Cardiac muscle cell (in vitro differentiated cells and primary cell): ENCODE data around the gene CCL22. TPM values are rescaled to one million over a fixed set of nuclear protein-coding genes. Genes with fewer than 3 reads are reported as not detected.

ENCODE experiments used
- DNase-seq, 2 donors: peaks; one replicate each; pipeline versions ENCODE4 v3.0.0 to v3.0.0-alpha.2; 2010 to 2017; ENCODE audit warnings: low read depth in 1 of 2, low spot score in 1 of 2
- H3K27ac ChIP-seq: fragments of 200-600 bp; sonication (generic); 2 replicates; pipeline ENCODE4 v1.5.1; 2016
- H3K27me3 ChIP-seq: fragments of 200-600 bp; sonication (generic); 2 replicates; pipeline ENCODE4 v1.6.0; 2016; ENCODE audit warnings: control low read depth
- H3K36me3 ChIP-seq: fragments of 200-600 bp; sonication (generic); 2 replicates; pipeline ENCODE4 v1.5.1; 2016; ENCODE audit warnings: control low read depth
- H3K4me1 ChIP-seq: fragments of 200-600 bp; sonication (generic); 2 replicates; pipeline ENCODE4 v1.8.1; 2017; ENCODE audit warnings: low read depth, mild to moderate bottlenecking, mixed run types
- H3K4me3 ChIP-seq: fragments of 200-600 bp; sonication (generic); 2 replicates; pipeline ENCODE4 v1.5.1; 2016; ENCODE audit warnings: mild to moderate bottlenecking
- H3K9me3 ChIP-seq: fragments of 200-600 bp; sonication (generic); 2 replicates; pipeline ENCODE4 v1.5.1; 2017; ENCODE audit warnings: low read depth, mild to moderate bottlenecking, control low read depth
- polyA plus RNA-seq: library from polyadenylated mRNA; unstranded; fragments of >200 nt; fragmentation: Nextera tagmentation; extraction: Ambion mirVana; gene quantifications from 2 replicates; pipeline ENCODE4 v1.2.1, GENCODE V29; 2016
- total RNA-seq: library from RNA; depleted of rRNA; stranded (reverse); fragments of >200 nt; gene quantifications from 2 replicates; pipeline ENCODE4 v1.2.3, GENCODE V29; 2016
- TF ChIP-seq, protein P1 (sequence below): IDR thresholded peaks from 2 replicates; pipeline ENCODE4 v1.5.1; 2012; ENCODE audit warnings: low read depth, mild to moderate bottlenecking, low read length

The CCL22 gene
- total and polyA plus RNA-seq, 2 experiments from 2014 or later = 0.09 to 0.56 TPM

DNA sequence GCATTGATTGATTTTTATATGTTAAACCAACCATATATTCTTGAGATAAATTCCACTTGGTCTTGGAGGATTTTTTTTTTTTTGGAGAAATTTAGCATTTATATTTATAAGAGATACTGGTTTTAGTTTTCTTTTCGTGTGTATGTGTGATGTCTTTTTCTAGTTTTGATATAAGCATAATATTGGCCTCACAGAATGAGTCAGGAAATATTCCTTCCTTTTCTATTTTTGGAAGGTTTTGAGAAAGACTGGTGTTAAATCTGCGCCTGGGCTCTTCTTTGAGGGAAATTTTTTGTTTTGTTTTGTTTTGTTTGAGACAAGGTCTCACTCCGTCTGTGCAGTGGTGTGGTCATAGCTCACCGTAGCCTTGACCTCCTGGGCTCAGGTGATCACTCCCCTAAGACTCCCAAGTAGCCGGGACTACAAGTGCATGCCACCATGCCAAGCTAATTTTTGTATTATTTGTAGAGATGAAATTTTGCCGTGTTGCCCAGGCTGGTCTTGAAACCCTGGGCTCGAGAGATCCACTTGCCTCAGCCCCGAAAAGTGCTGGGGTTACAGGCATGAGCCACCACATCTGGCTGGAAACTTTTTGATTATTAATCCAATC, 28.8 kb upstream of the CCL22 start:
- Histone ChIP-seq H3K4me3 (no peak overlapping the region), H3K27ac (no peak overlapping the region), H3K36me3 (no peaks in the 10 kb centered on the region), H3K9me3 (no peaks in the 10 kb centered on the region), H3K4me1 (no peaks in the 10 kb centered on the region), H3K27me3 (no peaks in the 10 kb centered on the region)
- DNase-seq = no peak
- TF ChIP-seq, protein P1, sequence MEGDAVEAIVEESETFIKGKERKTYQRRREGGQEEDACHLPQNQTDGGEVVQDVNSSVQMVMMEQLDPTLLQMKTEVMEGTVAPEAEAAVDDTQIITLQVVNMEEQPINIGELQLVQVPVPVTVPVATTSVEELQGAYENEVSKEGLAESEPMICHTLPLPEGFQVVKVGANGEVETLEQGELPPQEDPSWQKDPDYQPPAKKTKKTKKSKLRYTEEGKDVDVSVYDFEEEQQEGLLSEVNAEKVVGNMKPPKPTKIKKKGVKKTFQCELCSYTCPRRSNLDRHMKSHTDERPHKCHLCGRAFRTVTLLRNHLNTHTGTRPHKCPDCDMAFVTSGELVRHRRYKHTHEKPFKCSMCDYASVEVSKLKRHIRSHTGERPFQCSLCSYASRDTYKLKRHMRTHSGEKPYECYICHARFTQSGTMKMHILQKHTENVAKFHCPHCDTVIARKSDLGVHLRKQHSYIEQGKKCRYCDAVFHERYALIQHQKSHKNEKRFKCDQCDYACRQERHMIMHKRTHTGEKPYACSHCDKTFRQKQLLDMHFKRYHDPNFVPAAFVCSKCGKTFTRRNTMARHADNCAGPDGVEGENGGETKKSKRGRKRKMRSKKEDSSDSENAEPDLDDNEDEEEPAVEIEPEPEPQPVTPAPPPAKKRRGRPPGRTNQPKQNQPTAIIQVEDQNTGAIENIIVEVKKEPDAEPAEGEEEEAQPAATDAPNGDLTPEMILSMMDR = no peak

DNA sequence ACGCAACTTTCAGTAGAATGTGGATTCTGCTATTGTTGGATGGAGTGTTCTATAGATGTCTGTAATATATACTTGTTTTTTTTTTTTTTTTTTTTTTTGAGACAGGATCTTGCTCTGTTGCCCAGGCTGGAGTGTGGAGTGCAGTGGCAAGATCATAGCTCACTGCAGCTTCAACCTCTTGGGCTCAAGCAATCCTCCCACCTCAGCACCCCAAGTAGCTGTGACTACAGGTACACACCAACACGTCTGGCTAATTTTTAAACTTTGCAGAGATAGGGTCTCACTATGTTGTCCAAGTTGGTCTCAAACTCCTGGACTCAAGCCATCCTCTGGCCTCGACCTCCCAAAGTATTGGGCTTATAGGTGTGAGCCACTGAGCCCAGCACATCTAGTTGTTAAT, 27.2 kb upstream of the CCL22 start:
- no peak overlapping the region for H3K4me3 ChIP-seq
- H3K36me3 ChIP-seq = no peaks in the 10 kb centered on the region
- TF ChIP-seq, protein P1 = no peak

DNA sequence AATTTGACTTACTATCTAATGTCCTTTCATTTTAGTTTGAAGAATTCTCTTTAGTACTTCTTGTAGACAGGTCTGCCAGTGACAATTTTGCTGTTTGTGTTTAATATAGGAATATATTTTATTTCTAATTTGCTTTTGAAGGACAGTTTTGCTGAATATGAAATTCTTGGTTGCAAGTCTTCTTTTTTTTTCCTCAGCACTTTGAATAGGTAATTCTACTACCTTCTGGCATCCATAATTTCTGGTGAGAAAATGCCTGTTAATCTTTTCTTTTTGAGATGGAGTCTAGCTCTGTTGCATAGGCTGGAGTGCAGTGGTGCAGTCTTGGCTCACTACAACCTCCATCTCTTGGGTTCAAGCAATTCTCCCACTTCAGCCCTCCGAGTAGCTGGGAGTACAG, 25.2 kb upstream of the CCL22 start:
- Histone ChIP-seq H3K4me1 (no peaks in the 10 kb centered on the region), H3K27ac (no peak overlapping the region), H3K9me3 (no peaks in the 10 kb centered on the region), H3K4me3 (no peak overlapping the region), H3K27me3 (no peaks in the 10 kb centered on the region), H3K36me3 (no peaks in the 10 kb centered on the region)
- TF ChIP-seq, protein P1 = no peak
- DNase-seq = no peak

More for the DNA sequence above, 27.2 kb upstream of the CCL22 start:
- no peaks in the 10 kb centered on the region for H3K4me1 ChIP-seq
- no peak for DNase-seq
- H3K9me3 ChIP-seq = no peaks in the 10 kb centered on the region
- no peaks in the 10 kb centered on the region for H3K27me3 ChIP-seq
- no peak overlapping the region for H3K27ac ChIP-seq

DNA sequence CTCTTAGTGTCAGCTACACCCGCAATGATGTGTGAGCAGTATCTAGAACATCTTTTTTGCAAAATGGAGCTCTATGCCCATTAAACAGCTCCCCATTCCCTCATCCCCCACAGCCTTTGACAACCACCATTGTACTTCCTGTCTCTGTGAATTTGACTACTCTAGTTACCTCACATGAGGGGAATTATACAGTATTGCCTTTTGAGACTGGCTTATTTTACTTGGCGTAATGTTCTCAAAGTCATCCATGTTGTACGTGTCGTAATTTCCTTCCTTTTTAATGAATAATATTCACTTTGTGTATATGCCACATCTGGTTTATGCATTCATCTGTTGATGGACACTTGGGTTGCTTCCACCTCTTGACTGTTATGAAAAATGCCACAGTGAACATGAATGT, 23.2 kb upstream of the CCL22 start:
- Histone ChIP-seq H3K27ac (no peak overlapping the region), H3K36me3 (no peaks in the 10 kb centered on the region), H3K27me3 (no peaks in the 10 kb centered on the region), H3K9me3 (no peaks in the 10 kb centered on the region), H3K4me1 (no peaks in the 10 kb centered on the region), H3K4me3 (no peak overlapping the region)
- TF ChIP-seq, protein P1 = no peak
- DNase-seq = no peak

DNA sequence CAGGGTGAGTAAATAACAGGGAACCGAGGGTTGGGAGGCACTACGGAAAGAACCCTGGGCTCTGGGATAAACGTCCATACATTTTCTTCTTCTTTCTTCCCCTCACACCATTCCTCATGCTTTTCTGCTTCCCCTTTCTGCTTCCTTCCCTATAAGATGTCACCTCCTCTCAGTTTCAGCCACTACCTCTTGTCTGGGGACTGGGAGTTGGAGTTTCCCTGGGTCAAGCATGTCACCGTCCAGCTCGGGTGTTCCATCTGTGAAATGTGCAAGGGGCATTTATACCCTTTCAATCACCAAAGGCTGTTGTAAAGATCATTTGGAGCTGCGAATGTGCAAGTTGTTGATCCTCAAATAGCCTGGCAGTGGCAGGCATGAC, 17.5 kb upstream of the CCL22 start:
- Histone ChIP-seq H3K4me1 (no peaks in the 10 kb centered on the region), H3K9me3 (no peaks in the 10 kb centered on the region), H3K27me3 (no peaks in the 10 kb centered on the region), H3K4me3 (no peak overlapping the region), H3K36me3 (no peaks in the 10 kb centered on the region), H3K27ac (no peak overlapping the region)
- TF ChIP-seq, protein P1 = no peak
- DNase-seq = no peak
